SK-N-MC (cell line): ENCODE data around the gene RTN4R.

Source experiments
- DNase-seq: peaks from one replicate; pipeline ENCODE4 v3.0.0-alpha.2; 2011; ENCODE audit warnings: low read depth, low spot score
- H3K27ac ChIP-seq: fragments of 200-600 bp; sonication (generic); 2 replicates; pipeline ENCODE4 v1.5.1; 2016; ENCODE audit warnings: mixed run types
- H3K36me3 ChIP-seq: fragments of 200-600 bp; sonication (generic); 2 replicates; pipeline ENCODE4 v1.6.1; 2017; ENCODE audit warnings: antibody characterized with exemption, low read length, mixed read lengths; ENCODE audit not compliant: insufficient read depth
- H3K4me3 ChIP-seq: fragments of 200-600 bp; sonication (generic); 2 replicates; pipeline ENCODE4 v1.5.1; 2016
- H3K9ac ChIP-seq: fragments of 200-600 bp; sonication (generic); 2 replicates; pipeline ENCODE4 v1.8.0; 2017; ENCODE audit warnings: mixed run types, mixed read lengths; ENCODE audit not compliant: insufficient read length
- H3K9me3 ChIP-seq: fragments of 200-600 bp; sonication (generic); 2 replicates; pipeline ENCODE4 v1.6.1; 2017; ENCODE audit warnings: low read depth, mild to moderate bottlenecking, antibody characterized with exemption, low read length, moderate library complexity, mixed read lengths
- EZH2 ChIP-seq: fragments of 200-600 bp; sonication (generic); IDR thresholded peaks from one replicate; pipeline ENCODE4 v1.6.1; 2017; ENCODE audit warnings: antibody characterized with exemption
- FOXP2 ChIP-seq: optimal IDR thresholded peaks from 2 replicates; pipeline ENCODE3; 2011; ENCODE audit warnings: mild to moderate bottlenecking, moderate library complexity; ENCODE audit not compliant: insufficient read depth; ENCODE audit errors: extremely low read length, control extremely low read depth
- POLR2AphosphoS5 ChIP-seq: IDR thresholded peaks from 2 replicates; pipeline ENCODE4 v1.6.1; 2012; ENCODE audit warnings: mild to moderate bottlenecking, low read depth, low read length, borderline replicate concordance

RTN4R gene

GRCh38 chr22:20192972-20193760 is 75.0 kb downstream of the RTN4R start:
- no peak for TF ChIP-seq POLR2AphosphoS5
- no peak for TF ChIP-seq FOXP2
- TF ChIP-seq EZH2 = no peak
- Histone ChIP-seq H3K27ac (no peak overlapping the region), H3K9me3 (no peaks in the 10 kb centered on the region), H3K9ac (no peak overlapping the region), H3K36me3 (no peaks in the 10 kb centered on the region), H3K4me3 (no peak overlapping the region)
- DNase-seq = no peak

DNA sequence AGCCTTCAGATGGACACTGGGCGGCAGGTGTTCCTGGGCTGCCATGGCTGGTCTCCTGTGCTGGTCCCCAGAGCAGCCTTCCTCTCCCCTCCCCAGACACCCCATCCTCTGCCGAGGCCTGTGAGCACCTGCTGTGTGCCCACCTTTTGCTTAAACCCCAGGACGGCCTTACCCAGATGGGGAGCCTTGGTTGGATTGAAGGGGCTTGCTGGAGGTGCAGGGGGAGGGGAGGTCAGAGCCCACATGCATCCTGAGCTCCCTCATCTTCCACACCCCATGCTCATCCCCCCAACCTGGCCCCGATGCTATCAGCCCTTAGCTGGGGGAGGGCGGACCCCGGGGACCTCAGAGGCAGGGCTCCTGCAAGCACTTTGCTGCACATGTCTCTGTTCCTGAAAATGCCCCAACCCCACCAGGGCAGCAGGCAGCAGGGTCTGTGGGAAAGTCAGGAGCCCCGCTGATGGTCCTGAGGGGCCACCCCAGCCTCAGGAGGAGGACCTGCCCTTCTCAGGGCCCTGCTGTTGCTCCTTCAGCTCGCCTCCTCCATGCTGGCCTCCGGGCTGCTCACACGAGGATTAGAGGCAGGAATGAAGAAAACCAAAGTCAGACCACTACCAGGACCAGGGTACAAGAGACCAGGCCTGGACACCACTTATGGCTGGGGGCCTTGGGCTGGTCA is 75.7 kb downstream of the RTN4R start:
- H3K36me3 ChIP-seq = no peaks in the 10 kb centered on the region
- DNase-seq = no peak

GRCh38 chr22:20191803-20192202 is 76.3 kb downstream of the RTN4R start:
- H3K27ac ChIP-seq = no peak overlapping the region
- H3K9me3 ChIP-seq = no peaks in the 10 kb centered on the region
- H3K9ac ChIP-seq = no peak overlapping the region
- no peak overlapping the region for H3K4me3 ChIP-seq
- no peak for DNase-seq
- TF ChIP-seq EZH2 = no peak
- TF ChIP-seq POLR2AphosphoS5 = no peak
- no peaks in the 10 kb centered on the region for H3K36me3 ChIP-seq

More for the DNA sequence above, 75.7 kb downstream of the RTN4R start:
- H3K4me3 ChIP-seq = no peak overlapping the region
- no peak overlapping the region for H3K27ac ChIP-seq
- TF ChIP-seq POLR2AphosphoS5 (no peak), FOXP2 (no peak), EZH2 (no peak)
- no peak overlapping the region for H3K9ac ChIP-seq
- no peaks in the 10 kb centered on the region for H3K9me3 ChIP-seq
